GM03348 (cell line): Measurements from ENCODE around the gene LINGO4.
A peak's percentile ranks its signal among the peaks of the same experiment; 100 is the strongest.

Experiments
- DNase-seq: peaks from one replicate; pipeline ENCODE4 v3.0.0; 2012; ENCODE audit warnings: low spot score

The LINGO4 gene

GRCh38 chr1:151813271-151813977, 8.2 kb upstream of the LINGO4 start:
- no peak for DNase-seq

GRCh38 chr1:151811181-151811580, 6.0 kb upstream of the LINGO4 start:
- DNase-seq = no peak

GRCh38 chr1:151809985-151810556, 4.9 kb upstream of the LINGO4 start:
- no peak for DNase-seq

- DNase-seq = no peak
These were observed 4.2 kb upstream of the LINGO4 start for GRCh38 chr1:151809290-151809984.

- DNase-seq = no peak
These were observed 2.5 kb upstream of the LINGO4 start for GRCh38 chr1:151807766-151808165.

- DNase-seq = no peak
These were observed 1.9 kb upstream of the LINGO4 start for GRCh38 chr1:151807131-151807530.

GRCh38 chr1:151806170-151806569, 951 bp upstream of the LINGO4 start:
- no peak for DNase-seq

- DNase-seq = no peak
These were observed 1.3 kb downstream of the LINGO4 start for GRCh38 chr1:151803915-151804314.

- DNase-seq = no peak
These were observed 2.1 kb downstream of the LINGO4 start for GRCh38 chr1:151803164-151803563.

- DNase-seq = no peak
These were observed 2.8 kb downstream of the LINGO4 start for GRCh38 chr1:151802372-151802771.

GRCh38 chr1:151801846-151802245, 3.4 kb downstream of the LINGO4 start:
- no peak for DNase-seq

GRCh38 chr1:151801310-151801820, 3.9 kb downstream of the LINGO4 start:
- no peak for DNase-seq

- no peak for DNase-seq
These were observed 4.4 kb downstream of the LINGO4 start for GRCh38 chr1:151800830-151801229.

GRCh38 chr1:151799179-151800022, 5.8 kb downstream of the LINGO4 start:
- DNase-seq = peak; percentile 4

- no peak for DNase-seq
These were observed 6.6 kb downstream of the LINGO4 start for GRCh38 chr1:151798571-151798970.

- peak; percentile 33 for DNase-seq
These were observed 14.1 kb downstream of the LINGO4 start for GRCh38 chr1:151790940-151791651.

- peak; percentile 99 for DNase-seq
These were observed 14.9 kb downstream of the LINGO4 start, which contains the start of gene TDRKH for GRCh38 chr1:151790071-151790939. Gene TDRKH (minus strand): TSS chr1:151790500. CDS start chr1:151783022, 7,478 bp downstream.

GRCh38 chr1:151787689-151788088, 17.5 kb downstream of the LINGO4 start:
- no peak for DNase-seq

- no peak for DNase-seq
These were observed 21.4 kb downstream of the LINGO4 start for GRCh38 chr1:151783796-151784195.

- no peak for DNase-seq
These were observed 22.5 kb downstream of the LINGO4 start for GRCh38 chr1:151782741-151783140.
